GM12891 (cell line): ENCODE data around the gene CXCR6.

Experiments
- DNase-seq: peaks from one replicate; pipeline ENCODE4 v3.0.0; 2011; ENCODE audit warnings: low spot score; ENCODE audit not compliant: insufficient read length
- FAIRE-seq: peaks from 2 replicates; lab custom pipeline; 2011; peaks lifted over from hg19 to GRCh38; lab: Jason Lieb, UNC
- PAX5 ChIP-seq: IDR thresholded peaks from 2 replicates; pipeline ENCODE4 v1.6.1; 2011; ENCODE audit warnings: low read length, moderate library complexity, mild to moderate bottlenecking; ENCODE audit not compliant: insufficient read depth, severe bottlenecking
- POLR2A ChIP-seq: IDR thresholded peaks from 2 replicates; pipeline ENCODE4 v1.6.1; 2011; ENCODE audit warnings: low read depth, low read length, control low read depth
- POLR2AphosphoS5 ChIP-seq: IDR thresholded peaks from 2 replicates; pipeline ENCODE4 v1.6.1; 2011; ENCODE audit warnings: low read depth, low read length, control low read depth
- POU2F2 ChIP-seq: IDR thresholded peaks from 2 replicates; pipeline ENCODE4 v1.6.1; 2011; ENCODE audit warnings: low read depth, mild to moderate bottlenecking, control low read depth, low read length, moderate library complexity
- SPI1 ChIP-seq: IDR thresholded peaks from 2 replicates; pipeline ENCODE4 v1.6.1; 2011; ENCODE audit warnings: low read depth, low read length, control low read depth
- TAF1 ChIP-seq: IDR thresholded peaks from 2 replicates; pipeline ENCODE4 v1.6.1; 2011; ENCODE audit warnings: low read depth, low read length, control low read depth

The CXCR6 gene

GRCh38 chr3:45922950-45923590 is 20.2 kb upstream of the CXCR6 start:
- FAIRE-seq (no peak), DNase-seq (no peak)
- TF ChIP-seq TAF1 = no peak
- no peak for TF ChIP-seq POLR2AphosphoS5
- no peak for TF ChIP-seq POLR2A

DNA sequence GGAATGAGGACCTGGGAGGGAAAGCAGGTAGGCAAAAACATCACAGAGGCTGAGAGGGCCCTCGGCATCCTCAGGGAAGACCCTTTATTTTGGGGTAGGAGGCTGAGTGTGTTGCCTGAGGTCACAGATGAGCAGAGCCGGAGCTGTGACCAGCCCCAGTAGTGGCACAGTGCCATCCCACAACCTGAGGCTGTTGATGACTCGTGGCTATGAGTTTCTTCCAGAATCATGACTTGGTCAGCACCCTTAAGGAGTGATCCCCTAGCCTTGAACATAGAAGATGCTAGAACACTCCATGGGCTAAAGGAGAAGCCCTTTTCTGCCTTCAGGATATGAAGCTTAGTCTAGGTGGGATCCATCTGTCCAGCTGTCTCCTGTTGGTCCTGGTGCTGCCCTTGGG is 19.5 kb upstream of the CXCR6 start:
- no peak for DNase-seq
- TF ChIP-seq TAF1 = no peak
- no peak for TF ChIP-seq POLR2AphosphoS5
- TF ChIP-seq POLR2A = no peak
- TF ChIP-seq POU2F2 = no peak
- no peak for TF ChIP-seq SPI1
- TF ChIP-seq PAX5 = no peak
- no peak for FAIRE-seq

- FAIRE-seq = no peak
- no peak for TF ChIP-seq POLR2A
- TF ChIP-seq POLR2AphosphoS5 = no peak
- TF ChIP-seq PAX5 = no peak
- no peak for TF ChIP-seq TAF1
- no peak for TF ChIP-seq SPI1
- no peak for TF ChIP-seq POU2F2
Measured at GRCh38 chr3:45927881-45928280, 15.4 kb upstream of the CXCR6 start.

DNA sequence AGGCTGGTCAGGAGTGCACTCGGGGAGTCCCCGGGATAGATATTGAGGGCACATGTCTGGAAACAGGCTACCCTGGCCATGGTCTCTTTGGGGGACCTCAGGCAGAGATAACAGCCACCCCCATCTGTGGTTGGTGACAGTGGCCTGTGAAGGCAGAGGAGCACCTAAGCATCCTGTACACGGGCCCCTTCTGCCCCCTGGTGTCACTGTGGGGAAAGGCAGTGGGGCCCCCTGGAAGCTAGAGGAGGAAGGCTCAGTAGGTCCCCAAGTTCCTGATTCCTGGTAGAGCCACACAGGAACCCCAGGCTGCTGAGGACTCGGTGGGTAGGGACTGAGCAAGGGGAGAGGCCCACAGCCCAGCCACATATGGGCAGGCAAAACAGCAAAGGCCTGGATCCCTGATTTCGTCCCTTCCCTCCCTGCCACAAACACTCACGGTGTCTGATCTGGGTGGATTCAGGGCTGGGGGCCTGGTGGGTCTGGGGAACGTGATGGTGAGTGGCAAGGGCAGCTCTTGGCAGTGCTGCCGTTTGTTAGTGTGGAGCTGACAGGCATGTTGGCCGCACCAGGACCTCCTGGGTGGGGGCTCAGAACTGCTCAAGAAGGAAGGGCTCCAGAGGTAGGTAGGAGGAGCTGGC is 14.1 kb upstream of the CXCR6 start:
- DNase-seq (peak; percentile 77), FAIRE-seq (peak; percentile 50)
- TF ChIP-seq SPI1 (no peak), POLR2AphosphoS5 (no peak), POLR2A (no peak), TAF1 (no peak), PAX5 (no peak), POU2F2 (no peak)

More at GRCh38 chr3:45927881-45928280, 15.4 kb upstream of the CXCR6 start:
- no peak for DNase-seq

GRCh38 chr3:45931496-45931895 is 11.8 kb upstream of the CXCR6 start:
- TF ChIP-seq TAF1 (no peak), PAX5 (no peak), POLR2AphosphoS5 (no peak), SPI1 (no peak), POLR2A (no peak), POU2F2 (no peak)
- FAIRE-seq (no peak), DNase-seq (no peak)

DNA sequence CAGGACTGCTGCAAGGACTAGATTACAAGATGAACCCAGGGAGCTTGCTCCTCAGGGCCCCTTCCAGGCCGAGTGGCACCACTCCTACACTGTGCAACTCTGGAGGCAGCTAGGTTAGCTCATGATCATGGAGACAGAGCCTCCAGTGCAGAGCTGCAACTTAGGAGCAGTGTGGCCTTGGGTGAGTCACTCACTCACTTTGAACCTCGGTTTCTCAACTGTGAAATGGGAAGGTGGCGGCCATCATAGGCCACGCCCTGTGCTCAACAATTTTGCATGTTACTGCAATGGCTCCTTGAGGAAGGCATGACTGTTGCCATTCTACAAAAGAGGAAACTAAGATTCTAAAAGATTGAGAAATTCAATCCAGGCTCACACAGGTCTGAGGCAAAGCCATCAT is 11.2 kb upstream of the CXCR6 start:
- TF ChIP-seq POU2F2 (no peak), TAF1 (no peak), PAX5 (no peak), POLR2A (no peak), POLR2AphosphoS5 (no peak), SPI1 (no peak)
- FAIRE-seq (no peak), DNase-seq (no peak)

GRCh38 chr3:45933591-45933990 is 9.7 kb upstream of the CXCR6 start:
- no peak for FAIRE-seq
- DNase-seq = no peak
- TF ChIP-seq TAF1 (no peak), PAX5 (no peak), SPI1 (no peak), POLR2A (no peak), POU2F2 (no peak), POLR2AphosphoS5 (no peak)

GRCh38 chr3:45936261-45936660 is 7.0 kb upstream of the CXCR6 start:
- DNase-seq = no peak
- TF ChIP-seq POLR2A = no peak
- TF ChIP-seq TAF1 = no peak
- TF ChIP-seq POU2F2 = no peak
- no peak for TF ChIP-seq POLR2AphosphoS5
- TF ChIP-seq SPI1 = no peak
- no peak for TF ChIP-seq PAX5
- FAIRE-seq = no peak

- no peak for DNase-seq
- TF ChIP-seq PAX5 = no peak
- no peak for FAIRE-seq
Measured at GRCh38 chr3:45937206-45938042, 5.8 kb upstream of the CXCR6 start.

DNA sequence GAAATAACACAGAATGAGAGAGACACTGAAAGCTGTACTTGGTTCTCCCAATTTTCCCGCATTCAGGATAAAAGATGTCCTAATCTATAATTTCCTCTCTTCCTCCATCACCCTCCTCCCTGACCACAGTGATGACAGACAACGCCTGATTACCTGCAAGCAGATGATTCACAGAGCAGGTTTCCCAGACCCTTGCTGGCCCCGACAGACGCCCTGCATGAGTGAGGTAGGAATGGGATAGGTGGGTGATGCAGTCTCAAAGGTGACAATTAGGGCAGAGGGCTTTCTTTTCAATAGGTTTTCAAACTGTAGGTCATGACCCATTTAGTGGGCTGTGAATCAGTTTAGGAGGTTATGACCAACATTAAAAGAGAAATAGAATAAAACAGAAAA is 5.2 kb upstream of the CXCR6 start:
- DNase-seq (no peak), FAIRE-seq (no peak)
- TF ChIP-seq PAX5 = no peak
- TF ChIP-seq POLR2A = no peak
- no peak for TF ChIP-seq SPI1
- TF ChIP-seq POU2F2 = no peak
- no peak for TF ChIP-seq POLR2AphosphoS5
- TF ChIP-seq TAF1 = no peak
